Ectodermal cell (in vitro differentiated cells): ENCODE measurements around the gene A1BG.

Experiments used
- H3K27ac ChIP-seq: 2 replicates; pipeline ENCODE4 v1.7.0; 2013; ENCODE audit warnings: mild to moderate bottlenecking, low read depth, low read length; ENCODE audit not compliant: insufficient read depth, poor library complexity, severe bottlenecking
- H3K27me3 ChIP-seq: 2 replicates; pipeline ENCODE4 v1.7.0; 2013; ENCODE audit warnings: mild to moderate bottlenecking, low read length; ENCODE audit not compliant: insufficient read depth, control insufficient read depth, poor library complexity, severe bottlenecking
- H3K36me3 ChIP-seq: one replicate; pipeline ENCODE4 v1.7.0; 2013; ENCODE audit warnings: low read length; ENCODE audit not compliant: control insufficient read depth, insufficient read depth
- H3K4me1 ChIP-seq: one replicate; pipeline ENCODE4 v1.7.0; 2013; ENCODE audit warnings: low read length; ENCODE audit not compliant: control insufficient read depth, insufficient read depth
- H3K4me3 ChIP-seq: 2 replicates; pipeline ENCODE4 v1.7.0; 2013; ENCODE audit warnings: low read depth, low read length, control low read depth; ENCODE audit not compliant: insufficient read depth
- H3K9me3 ChIP-seq: 2 replicates; pipeline ENCODE4 v1.7.0; 2013; ENCODE audit warnings: mild to moderate bottlenecking, low read length, moderate library complexity; ENCODE audit not compliant: control insufficient read depth
- WGBS, 2 experiments: methylation state at CpG; one replicate each; pipeline ENCODE4 v1.1.7; 2013; ENCODE audit warnings: missing lambda C conversion rate in 2 of 2; 5-methylcytosine and 5-hydroxymethylcytosine counted together

A1BG gene

GRCh38 chr19:58355908-58356765, 2.8 kb upstream of the A1BG start:
- Histone ChIP-seq H3K27ac (no peak overlapping the region), H3K9me3 (no peaks in the 10 kb centered on the region), H3K4me3 (no peak overlapping the region), H3K36me3 (no peaks in the 10 kb centered on the region), H3K27me3 (no peaks in the 10 kb centered on the region), H3K4me1 (peaks cover 2% of the 10 kb centered on the region)
- 96% methylated on average over 94 of the region's 94 CpGs for WGBS, 2 experiments

GRCh38 chr19:58355215-58355796, 2.0 kb upstream of the A1BG start:
- Histone ChIP-seq H3K4me3 (no peak overlapping the region), H3K27ac (no peak overlapping the region), H3K27me3 (no peaks in the 10 kb centered on the region), H3K36me3 (no peaks in the 10 kb centered on the region), H3K4me1 (no peaks in the 10 kb centered on the region), H3K9me3 (no peaks in the 10 kb centered on the region)
- WGBS, 2 experiments, result 92 to 95% methylated on average over 10 of the region's 10 CpGs

DNA sequence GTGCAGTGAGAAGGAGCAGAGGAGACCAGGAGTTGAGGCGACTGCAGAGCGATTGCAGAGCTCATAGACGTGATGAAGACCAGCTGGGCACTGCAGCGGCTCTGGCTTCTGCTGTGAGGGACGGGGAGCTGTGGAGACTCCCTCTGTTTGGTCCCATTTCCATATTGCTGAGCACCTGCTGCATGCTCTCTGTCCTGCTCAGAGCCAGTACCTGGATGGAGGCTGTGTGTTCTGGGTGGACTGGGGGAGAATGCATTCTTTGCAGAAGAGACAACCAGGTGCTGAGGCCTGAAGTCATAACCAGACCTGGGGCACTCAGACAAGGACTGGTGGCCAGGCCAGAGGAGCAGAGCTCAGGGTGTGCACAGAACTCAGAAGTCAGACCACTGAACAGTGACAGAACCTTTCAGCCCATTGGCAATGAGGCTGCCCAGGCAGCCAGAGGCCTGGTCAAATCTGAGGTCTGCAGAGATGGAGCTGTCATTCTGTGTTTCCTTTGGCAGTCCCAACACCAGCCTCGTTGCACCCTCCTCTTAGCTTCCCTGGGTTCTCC, 1.3 kb upstream of the A1BG start:
- H3K36me3 ChIP-seq, result no peaks in the 10 kb centered on the region
- H3K4me3 ChIP-seq, result no peak overlapping the region
- H3K4me1 ChIP-seq, result no peaks in the 10 kb centered on the region
- WGBS, 2 experiments, result 93 to 95% methylated on average over 6 of the region's 6 CpGs
- H3K27me3 ChIP-seq, result no peaks in the 10 kb centered on the region
- no peak overlapping the region for H3K27ac ChIP-seq
- no peaks in the 10 kb centered on the region for H3K9me3 ChIP-seq

DNA sequence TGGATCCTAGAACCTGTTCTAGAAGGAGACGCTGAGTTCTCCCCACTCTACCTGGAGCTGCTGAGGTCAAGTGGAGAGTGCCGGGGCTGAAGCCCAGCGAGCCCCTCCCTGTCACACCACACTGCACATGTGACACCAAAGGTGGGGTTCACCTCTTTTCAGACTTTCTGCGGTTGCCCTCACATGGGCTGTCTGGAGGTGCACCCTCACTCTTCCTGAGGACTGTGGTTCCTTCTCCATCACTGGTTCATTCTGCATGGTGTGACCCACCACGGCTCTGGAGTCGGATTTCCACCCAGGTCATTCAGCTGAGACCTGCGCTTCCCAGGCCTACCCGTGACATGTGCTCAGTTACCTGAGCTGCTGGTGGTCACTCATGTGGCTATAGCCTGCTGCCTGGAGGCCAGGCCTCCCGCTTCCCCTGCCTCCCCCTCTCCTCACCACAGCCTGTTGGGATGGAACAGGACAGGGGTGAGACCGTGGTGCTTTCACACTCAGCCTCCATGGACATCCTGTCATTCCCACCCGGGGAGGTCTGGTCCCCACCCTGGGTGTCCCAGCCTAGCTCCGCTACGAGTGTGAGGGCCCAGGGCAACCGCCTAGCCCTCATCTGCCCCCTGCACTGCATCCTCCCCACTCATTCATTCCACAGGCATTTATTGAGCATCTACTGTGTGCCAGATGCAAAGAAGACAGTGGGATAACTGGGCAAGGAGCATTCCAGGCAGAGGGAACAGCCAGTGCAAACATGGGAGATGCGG, 605 bp upstream of the A1BG start:
- WGBS, 2 experiments, result 93 to 96% methylated on average over 15 of the region's 15 CpGs

GRCh38 chr19:58351990-58352755, 1.1 kb downstream of the A1BG start:
- Histone ChIP-seq H3K9me3 (no peaks in the 10 kb centered on the region), H3K27ac (no peak overlapping the region), H3K36me3 (no peaks in the 10 kb centered on the region), H3K27me3 (peaks cover 8% of the 10 kb centered on the region), H3K4me1 (no peaks in the 10 kb centered on the region), H3K4me3 (no peak overlapping the region)
- 87 to 90% methylated on average over 23 of the region's 23 CpGs for WGBS, 2 experiments

More for the DNA sequence above, 605 bp upstream of the A1BG start:
- H3K9me3 ChIP-seq, result no peaks in the 10 kb centered on the region
- H3K4me1 ChIP-seq, result no peaks in the 10 kb centered on the region
- no peaks in the 10 kb centered on the region for H3K36me3 ChIP-seq
- H3K27me3 ChIP-seq, result no peaks in the 10 kb centered on the region
- H3K4me3 ChIP-seq, result no peak overlapping the region
- H3K27ac ChIP-seq, result no peak overlapping the region

DNA sequence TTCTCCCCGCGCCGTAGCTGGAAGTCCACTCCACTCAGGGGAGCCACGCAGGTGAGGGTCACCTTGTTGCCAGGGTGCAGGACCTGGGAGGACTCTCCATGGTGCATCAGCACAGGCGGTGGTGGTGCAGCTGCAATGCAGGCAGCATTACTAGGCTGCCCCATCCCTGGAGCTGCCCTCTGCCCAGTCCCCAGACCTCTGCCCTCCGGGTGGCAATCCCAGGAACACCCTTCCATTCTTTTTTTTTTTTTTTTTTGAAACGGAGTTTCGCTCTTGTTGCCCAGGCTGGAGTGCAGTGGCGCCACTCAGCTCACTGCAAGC, 1.8 kb downstream of the A1BG start:
- H3K9me3 ChIP-seq, result no peaks in the 10 kb centered on the region
- H3K27me3 ChIP-seq, result peaks cover 15% of the 10 kb centered on the region
- no peaks in the 10 kb centered on the region for H3K4me1 ChIP-seq
- no peak overlapping the region for H3K4me3 ChIP-seq
- no peak overlapping the region for H3K27ac ChIP-seq
- WGBS, 2 experiments, result 91 to 94% methylated on average over 9 of the region's 9 CpGs
- H3K36me3 ChIP-seq, result no peaks in the 10 kb centered on the region

DNA sequence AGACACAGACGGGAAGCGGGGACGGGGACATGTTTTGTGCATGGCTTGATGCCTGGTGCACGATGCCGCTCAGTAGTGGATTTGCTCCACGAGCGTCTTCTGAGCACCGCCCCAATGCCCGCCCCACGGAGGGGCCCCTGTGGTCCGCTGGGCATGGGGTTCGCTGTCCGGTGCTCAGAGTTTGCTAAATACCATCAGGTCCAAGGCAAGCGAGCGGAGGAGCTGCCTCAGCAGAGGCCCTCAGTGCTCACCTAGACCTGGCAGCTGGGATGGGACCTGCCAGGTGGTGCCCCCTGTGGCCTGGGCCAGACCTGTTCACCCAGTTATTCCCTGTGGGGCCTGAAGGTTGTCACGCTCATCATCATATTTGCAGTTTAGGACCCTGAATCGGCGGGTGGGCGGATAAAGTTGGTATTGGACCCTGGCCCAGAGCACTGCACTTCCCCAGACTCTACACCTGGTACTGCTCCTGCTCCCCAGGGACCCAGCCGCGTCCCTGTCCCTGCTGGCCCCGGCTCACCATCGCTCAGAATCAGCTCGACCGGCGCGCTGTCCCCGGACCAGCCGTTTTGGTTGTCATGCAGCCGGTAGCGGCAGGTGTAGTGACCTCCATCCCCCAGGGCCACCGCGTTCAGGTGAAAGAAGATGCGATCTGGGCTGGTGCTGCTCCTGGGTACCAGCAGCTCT, 2.3 kb downstream of the A1BG start:
- 96% methylated on average over 34 of the region's 34 CpGs for WGBS, 2 experiments
- Histone ChIP-seq H3K4me3 (no peak overlapping the region), H3K27me3 (peaks cover 20% of the 10 kb centered on the region), H3K9me3 (no peaks in the 10 kb centered on the region), H3K27ac (no peak overlapping the region), H3K36me3 (no peaks in the 10 kb centered on the region), H3K4me1 (no peaks in the 10 kb centered on the region)

DNA sequence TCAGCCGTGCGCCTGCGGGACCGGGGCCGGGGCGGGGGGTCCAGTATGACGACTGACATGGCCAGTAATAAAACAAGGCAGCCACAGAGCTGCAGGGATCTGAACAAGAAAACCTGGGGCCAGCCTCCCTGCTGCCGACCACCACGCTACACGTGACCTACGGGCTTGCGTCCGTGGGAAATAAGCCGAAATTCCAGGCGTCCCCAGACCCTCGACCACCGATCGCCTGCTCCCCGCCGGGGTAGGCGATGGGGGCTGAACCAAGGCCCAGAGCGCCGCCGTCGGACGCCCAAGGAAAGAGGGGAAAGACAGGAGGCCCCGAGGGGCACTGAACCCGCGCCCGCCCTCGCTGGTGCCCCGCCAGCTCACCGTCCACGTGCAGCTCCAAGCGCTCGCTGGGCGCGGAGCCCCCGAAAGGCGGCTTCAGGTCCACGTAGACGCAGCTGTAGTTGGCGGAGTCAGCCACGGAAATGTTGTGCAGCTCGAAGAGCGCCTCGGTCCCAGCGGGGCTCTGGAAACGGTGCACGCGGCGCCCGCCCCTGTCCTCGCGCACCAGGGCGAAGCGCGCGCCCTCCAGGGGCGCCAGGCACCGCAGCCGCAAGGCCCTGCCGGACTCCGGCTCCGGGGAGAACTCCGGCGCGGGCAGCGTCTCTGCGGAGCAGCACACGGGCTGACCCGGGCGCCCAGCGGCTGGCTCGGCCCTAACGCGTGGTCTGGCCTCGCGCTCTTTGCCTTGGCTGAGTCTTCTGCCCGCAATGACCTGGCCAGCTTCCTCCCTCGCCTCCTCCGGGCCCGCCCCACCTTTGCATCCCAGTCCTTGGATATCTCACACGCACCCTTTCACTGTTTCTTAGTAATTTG, 3.1 kb downstream of the A1BG start:
- Histone ChIP-seq H3K4me1 (no peaks in the 10 kb centered on the region), H3K36me3 (no peaks in the 10 kb centered on the region)
- 95 to 96% methylated on average over 84 of the region's 84 CpGs for WGBS, 2 experiments

GRCh38 chr19:58349590-58349989, 3.7 kb downstream of the A1BG start:
- peaks cover 20% of the 10 kb centered on the region for H3K27me3 ChIP-seq
- no peaks in the 10 kb centered on the region for H3K36me3 ChIP-seq
- 90 to 92% methylated on average over 8 of the region's 8 CpGs for WGBS, 2 experiments
- H3K27ac ChIP-seq, result no peak overlapping the region
- H3K4me3 ChIP-seq, result no peak overlapping the region
- H3K9me3 ChIP-seq, result no peaks in the 10 kb centered on the region
- no peaks in the 10 kb centered on the region for H3K4me1 ChIP-seq

More for the DNA sequence above, 3.1 kb downstream of the A1BG start:
- Histone ChIP-seq H3K27me3 (peaks cover 20% of the 10 kb centered on the region), H3K27ac (no peak overlapping the region), H3K9me3 (no peaks in the 10 kb centered on the region), H3K4me3 (no peak overlapping the region)
